Germinal center (tissue), 1 donor: ENCODE results near the gene B4GALT4.
"Not testable (repeated sequence)": the region's sequence is repeated elsewhere in the genome, so short reads cannot be mapped to it uniquely, and the experiment has no call there.

Experiments
- DNase-seq: peaks from one replicate; pipeline ENCODE4 v3.0.0; 2012; ENCODE audit warnings: mixed read lengths, low spot score

Gene B4GALT4

GRCh38 chr3:119240591-119241434, at the start of gene B4GALT4:
Gene B4GALT4, minus strand, starts transcription at chr3:119240878. Its CDS starts 10,779 bp downstream, at chr3:119230099.
- peak; percentile 83 for DNase-seq

GRCh38 chr3:119289404-119289770, 48.7 kb upstream of the B4GALT4 start:
- no peak for DNase-seq

- DNase-seq: no peak
These were observed 48.2 kb upstream of the B4GALT4 start for GRCh38 chr3:119288669-119289403.

- no peak for DNase-seq
These were observed 39.0 kb upstream of the B4GALT4 start for GRCh38 chr3:119279584-119280243.

- no peak for DNase-seq
These were observed 38.5 kb upstream of the B4GALT4 start for GRCh38 chr3:119279101-119279554.

GRCh38 chr3:119276680-119277079, 36.0 kb upstream of the B4GALT4 start:
- DNase-seq: no peak

GRCh38 chr3:119270212-119270611, 29.5 kb upstream of the B4GALT4 start:
- not testable (repeated sequence) for DNase-seq

GRCh38 chr3:119261055-119261454, 20.4 kb upstream of the B4GALT4 start:
- DNase-seq: no peak

- no peak for DNase-seq
These were observed 19.1 kb upstream of the B4GALT4 start for GRCh38 chr3:119259821-119260220.

- DNase-seq: peak; percentile 46
These were observed 18.2 kb upstream of the B4GALT4 start for GRCh38 chr3:119258915-119259314.

GRCh38 chr3:119257654-119258410, 17.2 kb upstream of the B4GALT4 start:
- peak; percentile 8 for DNase-seq

GRCh38 chr3:119257111-119257510, 16.4 kb upstream of the B4GALT4 start:
- DNase-seq: no peak

- no peak for DNase-seq
These were observed 14.5 kb upstream of the B4GALT4 start for GRCh38 chr3:119255214-119255613.

GRCh38 chr3:119245778-119246177, 5.1 kb upstream of the B4GALT4 start:
- DNase-seq: no peak

GRCh38 chr3:119243712-119244111, 3.0 kb upstream of the B4GALT4 start:
- DNase-seq: no peak

- not testable (repeated sequence) for DNase-seq
These were observed 2.4 kb upstream of the B4GALT4 start for GRCh38 chr3:119243058-119243529.

GRCh38 chr3:119242387-119243057, 1.8 kb upstream of the B4GALT4 start:
- not testable (repeated sequence) for DNase-seq

GRCh38 chr3:119240101-119240590, 532 bp downstream of the B4GALT4 start:
- DNase-seq: peak; percentile 11

- no peak for DNase-seq
These were observed 1.4 kb downstream of the B4GALT4 start for GRCh38 chr3:119239206-119239820.

GRCh38 chr3:119238363-119238762, 2.3 kb downstream of the B4GALT4 start:
- no peak for DNase-seq
